Activated T-helper 1 cell treated with anti-CD3 and anti-CD28 coated beads, Interleukin-12 subunit alpha, Interleukin-12 subunit beta, Interleukin-2, Interleukin-4 antibody, amounts not matched to agents 30 ng/mL and 10 ng/mL and 1 ng/mL, durations not matched to agents 14 hours and 24 hours and 36 hours (primary cell): ENCODE data around the gene CNOT6L. TPM values are rescaled to one million over a fixed set of nuclear protein-coding genes. Genes with fewer than 3 reads are reported as not detected.

Source experiments
- DNase-seq: peaks from one replicate; pipeline ENCODE4 v3.0.0; 2021; ENCODE audit warnings: low spot score
- H3K27ac Mint-ChIP-seq: one replicate; pipeline ENCODE4 v1.8.0; 2021; ENCODE audit warnings: mild to moderate bottlenecking, mixed read lengths
- H3K27me3 Mint-ChIP-seq: one replicate; pipeline ENCODE4 v1.8.0; 2022; ENCODE audit warnings: mild to moderate bottlenecking, moderate library complexity, mixed read lengths; ENCODE audit not compliant: insufficient read depth
- H3K36me3 Mint-ChIP-seq: one replicate; pipeline ENCODE4 v1.8.0; 2021; ENCODE audit warnings: low read depth, mixed read lengths
- H3K4me1 Mint-ChIP-seq: one replicate; pipeline ENCODE4 v1.8.0; 2021; ENCODE audit warnings: low read depth, mixed read lengths
- H3K4me3 Mint-ChIP-seq: one replicate; pipeline ENCODE4 v1.8.0; 2021; ENCODE audit warnings: mild to moderate bottlenecking, moderate library complexity, mixed read lengths
- H3K9me3 Mint-ChIP-seq: one replicate; pipeline ENCODE4 v1.8.0; 2021; ENCODE audit warnings: mixed read lengths
- intact Hi-C: fragments of 100-400 bp; cut with micrococcal nuclease; formaldehyde crosslinking; loops from one replicate; pipeline ENCODE4 v1.15.1; 2024
- total RNA-seq: library from RNA; stranded (reverse); gene quantifications from 2 replicates; pipeline ENCODE4 v1.2.3, GENCODE V29; 2022

Gene CNOT6L
- total RNA-seq, 1 donor from 2014 or later, result 121 TPM

DNA sequence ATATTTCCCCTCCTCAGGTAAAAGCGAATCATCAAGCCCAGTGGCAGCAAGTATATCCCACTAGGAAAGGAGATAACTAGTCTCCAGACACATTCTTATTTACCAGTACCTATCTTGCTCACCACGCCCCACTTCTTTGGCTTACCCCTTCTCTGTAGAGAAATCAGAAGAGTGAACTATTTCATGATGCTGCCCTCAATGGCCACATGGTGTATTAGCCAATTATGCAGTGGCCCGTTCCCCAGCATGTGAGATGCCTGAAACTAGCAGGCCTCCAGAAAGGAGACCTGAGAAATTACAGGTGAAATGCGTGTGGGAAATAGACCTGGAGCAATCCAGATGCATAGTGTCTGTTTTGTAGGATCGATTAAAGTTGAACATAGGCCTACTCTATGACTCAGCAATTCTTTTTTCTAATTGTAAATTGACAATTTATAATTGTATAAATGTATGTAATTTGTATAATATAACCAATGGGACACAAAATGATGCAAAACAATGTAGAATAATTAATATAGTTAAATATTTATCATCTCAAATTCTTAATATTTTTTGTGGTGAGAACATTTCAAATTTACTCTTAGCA is 126.2 kb downstream of the CNOT6L start:
- peaks cover 6% of the 10 kb centered on the region for H3K27me3 Mint-ChIP-seq
- no peak overlapping the region for H3K27ac Mint-ChIP-seq
- H3K9me3 Mint-ChIP-seq, result no peaks in the 10 kb centered on the region
- H3K36me3 Mint-ChIP-seq, result no peaks in the 10 kb centered on the region
- no peaks in the 10 kb centered on the region for H3K4me1 Mint-ChIP-seq
- intact Hi-C loops, result no loop called here
- no peak overlapping the region for H3K4me3 Mint-ChIP-seq
- DNase-seq, result no peak

- no peak overlapping the region for H3K4me3 Mint-ChIP-seq
- no peaks in the 10 kb centered on the region for H3K9me3 Mint-ChIP-seq
- H3K4me1 Mint-ChIP-seq, result no peaks in the 10 kb centered on the region
- H3K36me3 Mint-ChIP-seq, result no peaks in the 10 kb centered on the region
- DNase-seq, result no peak
- H3K27ac Mint-ChIP-seq, result no peak overlapping the region
- intact Hi-C loops, result no loop called here
- peaks cover 11% of the 10 kb centered on the region for H3K27me3 Mint-ChIP-seq
Observed at GRCh38 chr4:77681792-77682191, 137.4 kb downstream of the CNOT6L start.

DNA sequence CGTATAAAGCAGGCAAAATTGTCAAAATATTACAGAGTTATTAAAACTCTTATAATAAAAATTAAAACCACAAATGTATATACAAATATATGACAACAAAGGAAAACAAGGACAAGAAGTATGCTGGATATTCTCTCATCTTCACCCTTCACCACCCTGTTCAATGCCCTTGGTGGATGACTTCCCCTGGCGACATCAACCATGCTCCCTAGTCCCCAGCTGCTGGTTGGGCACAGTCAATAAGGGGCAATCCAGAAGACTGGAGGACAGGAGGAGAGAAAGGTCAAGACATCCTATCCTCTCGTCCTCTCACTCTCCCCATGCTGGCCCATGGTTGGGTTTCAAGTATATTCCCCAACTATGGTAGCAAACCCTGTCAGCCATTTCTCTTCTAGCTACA is 142.3 kb downstream of the CNOT6L start:
- intact Hi-C loops, result no loop called here
- no peaks in the 10 kb centered on the region for H3K4me1 Mint-ChIP-seq
- H3K4me3 Mint-ChIP-seq, result no peak overlapping the region
- peaks cover 7% of the 10 kb centered on the region for H3K27me3 Mint-ChIP-seq
- H3K27ac Mint-ChIP-seq, result no peak overlapping the region
- no peak for DNase-seq
- H3K36me3 Mint-ChIP-seq, result no peaks in the 10 kb centered on the region
- H3K9me3 Mint-ChIP-seq, result no peaks in the 10 kb centered on the region

DNA sequence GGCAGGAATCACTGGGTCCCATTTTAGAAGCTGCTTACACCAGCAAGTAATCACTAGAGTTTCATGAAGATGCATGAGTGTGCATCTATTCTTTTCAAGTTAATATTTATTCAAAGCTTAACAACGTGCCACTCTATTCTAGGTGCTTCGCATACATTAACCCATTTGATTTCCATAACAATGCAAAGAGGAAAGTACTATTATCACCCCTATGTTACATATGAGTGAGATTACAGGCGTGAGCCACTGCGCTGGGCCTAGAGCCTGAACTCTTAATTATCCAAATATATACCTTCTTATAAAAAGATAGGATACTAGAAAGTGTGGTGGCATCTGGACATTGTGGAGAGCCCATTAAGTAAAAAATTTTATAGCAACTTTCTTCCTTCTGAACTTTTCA is 148.1 kb downstream of the CNOT6L start:
- intact Hi-C loops, result no loop called here
- Mint-ChIP-seq H3K4me1 (no peaks in the 10 kb centered on the region), H3K36me3 (no peaks in the 10 kb centered on the region), H3K4me3 (no peak overlapping the region), H3K9me3 (no peaks in the 10 kb centered on the region), H3K27me3 (no peaks in the 10 kb centered on the region), H3K27ac (no peak overlapping the region)
- DNase-seq, result no peak

DNA sequence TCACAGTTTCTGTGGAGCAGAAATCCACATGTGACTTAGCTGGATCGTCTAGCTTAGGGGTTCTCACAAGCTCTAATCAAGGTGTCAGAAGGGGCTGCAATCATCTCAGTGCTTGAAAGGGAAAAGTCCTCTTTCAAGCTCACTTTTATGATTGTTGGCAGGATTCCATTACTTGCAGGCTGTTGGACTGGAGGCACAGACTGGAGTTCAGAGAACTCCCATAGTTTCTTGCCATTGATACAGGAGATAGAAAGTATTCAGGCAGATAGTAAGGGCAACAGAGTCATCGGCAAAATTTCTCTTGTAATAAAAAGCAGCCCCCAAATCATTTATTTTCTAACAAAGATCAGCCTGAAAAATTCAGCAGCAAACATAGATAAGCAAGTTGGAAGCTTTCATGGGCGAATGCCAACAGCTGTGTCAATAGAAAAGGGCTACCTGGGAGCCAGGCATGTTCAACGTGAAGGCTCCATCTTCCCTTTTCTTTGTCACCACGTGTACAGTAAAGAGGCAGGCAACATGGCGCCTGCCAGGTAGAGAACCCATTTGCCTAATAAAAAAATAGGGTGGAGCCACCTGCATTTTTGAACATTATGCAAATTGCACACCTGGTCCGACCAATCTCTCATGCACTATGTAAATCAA is 149.1 kb downstream of the CNOT6L start:
- Mint-ChIP-seq H3K4me3 (no peak overlapping the region), H3K9me3 (no peaks in the 10 kb centered on the region), H3K27ac (no peak overlapping the region), H3K27me3 (no peaks in the 10 kb centered on the region), H3K4me1 (no peaks in the 10 kb centered on the region), H3K36me3 (no peaks in the 10 kb centered on the region)
- no peak for DNase-seq
- intact Hi-C loops, result no loop called here

DNA sequence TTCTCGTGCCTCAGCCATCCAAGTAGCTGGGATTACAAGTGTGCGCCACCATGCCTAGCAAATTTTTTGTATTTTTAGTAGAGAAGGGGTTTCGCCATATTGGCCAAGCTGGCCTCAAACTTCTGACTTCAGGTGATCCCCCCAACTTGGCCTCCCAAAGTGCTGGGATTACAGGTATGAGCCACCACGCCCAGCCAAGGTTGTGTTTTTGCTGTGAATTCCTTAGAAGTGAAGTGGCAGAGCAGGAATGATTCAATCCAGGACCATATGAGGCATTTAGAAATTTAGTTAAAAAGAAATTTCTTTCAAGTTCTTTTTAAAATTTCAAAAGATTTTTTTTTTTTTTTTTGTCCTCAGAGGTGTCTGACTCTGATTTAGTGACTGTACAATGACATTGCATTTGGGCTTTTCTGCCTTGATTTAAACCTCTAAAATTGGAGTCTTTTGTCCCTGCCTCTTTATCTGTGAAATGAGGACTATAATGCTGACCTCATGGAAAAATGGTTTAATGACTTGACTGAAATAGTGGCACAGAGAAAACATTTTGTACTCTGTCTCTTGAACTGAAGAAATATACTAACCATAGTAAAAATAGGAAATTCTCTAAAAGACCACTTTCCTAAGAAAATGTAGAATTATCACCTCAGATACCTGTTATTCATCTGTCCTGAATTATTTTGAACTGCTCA is 153.6 kb downstream of the CNOT6L start:
- DNase-seq, result no peak
- Mint-ChIP-seq H3K9me3 (no peaks in the 10 kb centered on the region), H3K27ac (no peak overlapping the region), H3K36me3 (no peaks in the 10 kb centered on the region), H3K27me3 (peaks cover 2% of the 10 kb centered on the region), H3K4me1 (no peaks in the 10 kb centered on the region), H3K4me3 (no peak overlapping the region)
- intact Hi-C loops, result no loop called here

Other genes with a start within 250 kb of the CNOT6L start
- gene CXCL13, start 213.5 kb downstream of the CNOT6L start, total RNA-seq, result 6.8 and 7.9 TPM in 2 replicates
- 72.7 and 75.0 TPM in 2 replicates for gene MRPL1, start 43.5 kb upstream of the CNOT6L start, total RNA-seq
- gene FRAS1, start 238.0 kb upstream of the CNOT6L start, total RNA-seq, result not detected in 2 replicates